IMR-90 (cell line): ENCODE data around the gene C19orf53. TPM values are rescaled to one million over a fixed set of nuclear protein-coding genes. Genes with fewer than 3 reads are reported as not detected.

Source experiments
- ATAC-seq: fragments of 200-7000 bp; cut with Tn5 transposase; 2 replicates; pipeline ENCODE4 v1.9.1; 2020; ENCODE audit warnings: low read depth, mild to moderate bottlenecking, moderate library complexity
- BruUV-seq: library from RNA; stranded (reverse); fragments of 400-500 nt; replicated peaks from 2 replicates; lab custom pipeline; 2021; lab: Mats Ljungman, UMichigan
- CTCF ChIA-PET: fragments of 300-600 bp; formaldehyde crosslinking; extraction: SDS; loops from one replicate; lab custom pipeline; 2021; ENCODE audit warnings: antibody characterized with exemption; lab: Yijun Ruan, JAX
- POLR2A ChIA-PET: fragments of 300-600 bp; sonication (Branson Sonifier 250); formaldehyde crosslinking; loops from one replicate; lab custom pipeline; 2022; ENCODE audit warnings: antibody characterized with exemption; ENCODE audit not compliant: unreplicated experiment; lab: Charles Lee
- DNase-seq: peaks from one replicate; pipeline ENCODE4 v3.0.0; 2013
- H2AFZ ChIP-seq: replicated peaks from 2 replicates; pipeline ENCODE3; 2013; ENCODE audit warnings: low read length, mild to moderate bottlenecking; ENCODE audit not compliant: poor library complexity
- H2AK5ac ChIP-seq: 2 replicates; pipeline ENCODE4 v1.6.1; 2013; ENCODE audit warnings: low read depth, low read length, inconsistent platforms
- H2AK9ac ChIP-seq: replicated peaks from 2 replicates; pipeline ENCODE3; 2013; ENCODE audit warnings: mild to moderate bottlenecking, low read depth, low read length, moderate library complexity; ENCODE audit not compliant: poor library complexity
- H2BK120ac ChIP-seq: 2 replicates; pipeline ENCODE4 v1.6.1; 2013; ENCODE audit warnings: low read depth, low read length, inconsistent platforms
- H2BK15ac ChIP-seq: 3 replicates; pipeline ENCODE4 v1.6.1; 2013; ENCODE audit warnings: low read depth, low read length, inconsistent platforms
- H2BK20ac ChIP-seq: 2 replicates; pipeline ENCODE4 v1.6.1; 2013; ENCODE audit warnings: low read depth, mild to moderate bottlenecking, inconsistent platforms, low read length, moderate library complexity
- H2BK5ac ChIP-seq: 2 replicates; pipeline ENCODE4 v1.6.1; 2013; ENCODE audit warnings: mild to moderate bottlenecking, low read depth, low read length, inconsistent platforms; ENCODE audit not compliant: poor library complexity, severe bottlenecking
- H3K14ac ChIP-seq: replicated peaks from 2 replicates; pipeline ENCODE4 v1.6.1; 2013; ENCODE audit warnings: low read depth, low read length, inconsistent platforms
- H3K18ac ChIP-seq: 2 replicates; pipeline ENCODE4 v1.6.1; 2013; ENCODE audit warnings: low read depth, low read length, control low read depth
- H3K23ac ChIP-seq: 2 replicates; pipeline ENCODE4 v1.6.1; 2013; ENCODE audit warnings: low read depth, low read length, inconsistent platforms
- H3K27ac ChIP-seq: 2 replicates; pipeline ENCODE4 v1.5.1; 2013; ENCODE audit warnings: mild to moderate bottlenecking, control low read depth, low read length; ENCODE audit not compliant: insufficient read depth
- H3K27me3 ChIP-seq: 2 replicates; pipeline ENCODE4 v1.6.1; 2013; ENCODE audit warnings: low read length; ENCODE audit not compliant: control insufficient read depth, insufficient read depth
- H3K36me3 ChIP-seq: 2 replicates; pipeline ENCODE4 v1.6.1; 2013; ENCODE audit warnings: low read length, mixed read lengths; ENCODE audit not compliant: control insufficient read depth, insufficient read depth
- H3K4ac ChIP-seq: 2 replicates; pipeline ENCODE4 v1.6.1; 2013; ENCODE audit warnings: low read depth, low read length, inconsistent platforms
- H3K4me1 ChIP-seq: 2 replicates; pipeline ENCODE4 v1.6.1; 2013; ENCODE audit warnings: low read length, mixed read lengths; ENCODE audit not compliant: control insufficient read depth, insufficient read depth
- H3K4me2 ChIP-seq: 2 replicates; pipeline ENCODE4 v1.6.1; 2013; ENCODE audit warnings: low read depth, mild to moderate bottlenecking, control low read depth, low read length, moderate library complexity
- H3K4me3 ChIP-seq: 2 replicates; pipeline ENCODE4 v1.5.1; 2013; ENCODE audit warnings: low read depth, mild to moderate bottlenecking, control low read depth, low read length, moderate library complexity; ENCODE audit not compliant: insufficient read depth
- H3K56ac ChIP-seq: 2 replicates; pipeline ENCODE4 v1.6.1; 2013; ENCODE audit warnings: low read length, inconsistent platforms; ENCODE audit not compliant: insufficient read depth; ENCODE audit errors: extremely low read depth
- H3K79me1 ChIP-seq, 2 experiments: 2 replicates each; pipeline ENCODE4 v1.6.1; 2013; ENCODE audit warnings: low read length in 2 of 2, inconsistent platforms in 1 of 2, low read depth in 1 of 2
- H3K9ac ChIP-seq: 2 replicates; pipeline ENCODE4 v1.6.1; 2013; ENCODE audit warnings: low read depth, low read length, control low read depth
- H3K9me1 ChIP-seq: 2 replicates; pipeline ENCODE4 v1.6.1; 2013; ENCODE audit warnings: low read length, inconsistent platforms; ENCODE audit not compliant: insufficient read depth
- H3K9me3 ChIP-seq: 2 replicates; pipeline ENCODE4 v1.6.1; 2013; ENCODE audit warnings: low read length; ENCODE audit not compliant: control insufficient read depth, insufficient read depth
- H4K20me1 ChIP-seq: 2 replicates; pipeline ENCODE4 v1.6.1; 2013; ENCODE audit warnings: low read length, inconsistent platforms; ENCODE audit not compliant: insufficient read depth
- H4K5ac ChIP-seq: 2 replicates; pipeline ENCODE4 v1.6.1; 2013; ENCODE audit warnings: mild to moderate bottlenecking, low read depth, low read length, control low read depth
- H4K8ac ChIP-seq, 2 experiments: 2 replicates each; pipeline ENCODE4 v1.6.1; 2013; ENCODE audit warnings: low read depth in 2 of 2, low read length in 2 of 2, control low read depth in 1 of 2, inconsistent platforms in 1 of 2
- H4K91ac ChIP-seq: 2 replicates; pipeline ENCODE4 v1.6.1; 2013; ENCODE audit warnings: low read depth, low read length, inconsistent platforms; ENCODE audit not compliant: insufficient read depth
- BHLHE40 ChIP-seq: fragments of 150-350 bp; IDR thresholded peaks from 2 replicates; pipeline ENCODE4 v1.6.1; 2016; ENCODE audit warnings: mild to moderate bottlenecking, low read depth, low read length
- CTCF ChIP-seq: conservative IDR thresholded peaks from 2 replicates; pipeline ENCODE4 v1.5.1; 2012; ENCODE audit warnings: mild to moderate bottlenecking, low read depth, low read length, improper control_type of control experiment
- ELK1 ChIP-seq: fragments of 150-350 bp; IDR thresholded peaks from 2 replicates; pipeline ENCODE4 v1.6.1; 2016; ENCODE audit warnings: low read depth, mild to moderate bottlenecking, low read length, moderate library complexity, borderline replicate concordance
- MAZ ChIP-seq: IDR thresholded peaks from 2 replicates; pipeline ENCODE4 v1.6.1; 2012; ENCODE audit warnings: low read depth, mild to moderate bottlenecking, low read length, improper control_type of control experiment, moderate library complexity, borderline replicate concordance
- NFE2L2 ChIP-seq: fragments of 150-350 bp; IDR thresholded peaks from 2 replicates; pipeline ENCODE4 v1.6.1; 2016; ENCODE audit warnings: low read depth, mild to moderate bottlenecking, low read length
- SMC3 ChIP-seq: fragments of 150-350 bp; IDR thresholded peaks from 2 replicates; pipeline ENCODE4 v1.6.1; 2016; ENCODE audit warnings: low read depth, mild to moderate bottlenecking, antibody characterized with exemption, low read length, moderate library complexity
- USF2 ChIP-seq: fragments of 150-350 bp; IDR thresholded peaks from 2 replicates; pipeline ENCODE4 v1.6.1; 2017; ENCODE audit warnings: mild to moderate bottlenecking, antibody characterized with exemption, low read length, low read depth
- WGBS, 2 experiments: methylation state at CpG; one replicate each; pipeline versions ENCODE4 v1.1.5 to v1.1.7; 2013; ENCODE audit warnings: missing lambda C conversion rate in 2 of 2; ENCODE audit not compliant: insufficient read length in 1 of 2; ENCODE audit errors: extremely low coverage in 2 of 2; 5-methylcytosine and 5-hydroxymethylcytosine counted together
- dilution Hi-C: fragments of 300-500 bp; cut with HindIII; formaldehyde crosslinking; loops from one replicate; pipeline ENCODE4 v1.14.3; 2018; ENCODE audit warnings: low sequenced_read_pairs; ENCODE audit not compliant: unreplicated experiment
- in situ Hi-C: fragments of 300-500 bp; cut with MboI; formaldehyde crosslinking; loops from 3 replicates; pipeline ENCODE4 v1.14.3; 2019; ENCODE audit warnings: low sequenced_read_pairs, inconsistent platforms, mixed read lengths
- intact Hi-C: fragments of 100-400 bp; cut with micrococcal nuclease; formaldehyde crosslinking; loops from 2 replicates; pipeline ENCODE4 v1.10.0; 2022
- polyA plus RNA-seq, 3 experiments: library from polyadenylated mRNA; depleted of rRNA; stranded (reverse); fragments of >200 nt; gene quantifications; 2 replicates each; pipeline ENCODE4 v1.2.3, GENCODE V29; 2012; ENCODE audit warnings: low replicate concordance in 1 of 3
- total RNA-seq: library from RNA; depleted of rRNA; stranded (reverse); fragments of >200 nt; gene quantifications from 2 replicates; pipeline ENCODE4 v1.2.3, GENCODE V29; 2012

The C19orf53 gene
- total and polyA plus RNA-seq, 2 of the 4 experiments (the other 2 are of a cell fraction), result 61.3 to 290 TPM

- BruUV-seq, result no TSS peak
- no peak overlapping the region for H3K4ac ChIP-seq
- DNase-seq (no peak), ATAC-seq (no peak)
- no peak overlapping the region for H2AFZ ChIP-seq
- no peak overlapping the region for H4K5ac ChIP-seq
- H3K4me1 ChIP-seq, result no peaks in the 10 kb centered on the region
- no peak overlapping the region for H4K91ac ChIP-seq
- ChIA-PET CTCF (no interaction called here), POLR2A (no interaction called here)
- intact Hi-C loops, result no loop called here
- no peak overlapping the region for H2BK120ac ChIP-seq
- no peak overlapping the region for H3K27ac ChIP-seq
- H4K8ac ChIP-seq, result no peak overlapping the region
- H3K9ac ChIP-seq, result no peak overlapping the region
- H3K18ac ChIP-seq, result no peak overlapping the region
- peaks cover 55% of the 10 kb centered on the region for H3K36me3 ChIP-seq
- TF ChIP-seq CTCF (no peak), BHLHE40 (no peak), NFE2L2 (no peak), MAZ (no peak), USF2 (no peak), ELK1 (no peak), SMC3 (no peak)
- no peak overlapping the region for H2AK9ac ChIP-seq
- H3K9me1 ChIP-seq, result 0 out of 2 replicates have a peak, but pooled peaks cover 4% of the 10 kb centered on the region
- H3K9me3 ChIP-seq, result no peaks in the 10 kb centered on the region
- H3K4me3 ChIP-seq, result no peak overlapping the region
- H3K27me3 ChIP-seq, result no peaks in the 10 kb centered on the region
- H3K56ac ChIP-seq, result no peak overlapping the region
- H3K23ac ChIP-seq, result no peak overlapping the region
- no peak overlapping the region for H2BK15ac ChIP-seq
- H2BK5ac ChIP-seq, result no peak overlapping the region
- in situ Hi-C loops, result loop anchor here (25.0 kb wide), 1 partner anchor 1040 kb away; the partner anchor contains the start of genes HOOK2 and JUNB
- WGBS, 2 experiments, result 77% methylated on average over 2 of the region's 4 CpGs; no CpG with 5 or more reads in 1 of the 2 experiments
- H2BK20ac ChIP-seq, result no peak overlapping the region
- H3K79me1 ChIP-seq, result peaks cover 14 to 61% of the 10 kb centered on the region in 2 experiments; a peak in 3 of 4 replicates
- dilution Hi-C loops, result no loop called here
- no peak overlapping the region for H3K4me2 ChIP-seq
- H2AK5ac ChIP-seq, result no peak overlapping the region
- peaks cover 46% of the 10 kb centered on the region for H4K20me1 ChIP-seq
- H3K14ac ChIP-seq, result no peak overlapping the region
These were observed 53.4 kb downstream of the C19orf53 start for GRCh38 chr19:13827656-13828055.
